Measurements from ENCODE around the gene GALNT5. TPM values are rescaled to one million over a fixed set of nuclear protein-coding genes. Genes with fewer than 3 reads are reported as not detected.

Gene GALNT5
- total RNA-seq, 4 donors from 2014 or later, result 0.13 to 0.83 (median 0.17) TPM; not detected in 1

GRCh38 chr2:157363612-157364101, 106.2 kb downstream of the GALNT5 start:
- 19% methylated on average over 2 of the region's 2 CpGs for WGBS
- Histone ChIP-seq H3K4me1 (peaks cover 0 to 16% (median 11%) of the 10 kb centered on the region in 4 donors), H3K27ac (replicated peaks in 1 of 4) (no peak overlapping the region), H3K36me3 (no peaks in the 10 kb centered on the region), H3K4me3 (no peak overlapping the region), H3K27me3 (no peaks in the 10 kb centered on the region), H3K9me3 (no peaks in the 10 kb centered on the region)
- intact Hi-C loops (cut with DNase I), result no loop called here
- no peak for TF ChIP-seq EP300 (IDR thresholded peaks at IDR 0.05)
- TF ChIP-seq POLR2A (IDR thresholded peaks at IDR 0.05; ENCODE audit: low read depth), result no peak
- TF ChIP-seq CTCF (IDR thresholded peaks at IDR 0.05), result no peak
- no peak for TF ChIP-seq POLR2AphosphoS5 (IDR thresholded peaks at IDR 0.05)
- DNase-seq (ENCODE audit: extremely low spot score), result no peak

Other genes starting within 250 kb of the GALNT5 start
- under 1 TPM in 2 of 4 donors, not detected in 2; under 0.01 to 0.17 TPM for gene ERMN, start 68.1 kb downstream of the GALNT5 start, total RNA-seq
- gene CYTIP, start 186.4 kb downstream of the GALNT5 start, total RNA-seq, result 10 to 100 TPM in 1 of 4 donors, 1 to 10 TPM in 3; 2.6 to 14.1 (median 3.4) TPM

All from esophagus muscularis mucosa (tissue), 4 donors.